Vagina (tissue), 2 donors: Measurements from ENCODE around the gene NRL.

ENCODE experiments used
- CTCF ChIP-seq, 3 experiments: fragments of 450-650 bp in 2 of 3; fragments of 200-600 bp in 1 of 3; sonication (generic) in 1 of 3; IDR thresholded peaks; one replicate each; pipeline ENCODE4 v1.5.1; 2017 to 2019; ENCODE audit warnings: antibody characterized with exemption in 3 of 3, mild to moderate bottlenecking in 2 of 3, moderate library complexity in 2 of 3
- POLR2A ChIP-seq, 2 donors: fragments of 450-650 bp; IDR thresholded peaks; one replicate each; pipeline ENCODE4 v1.6.1; 2017; ENCODE audit warnings: antibody characterized with exemption in 2 of 2, mild to moderate bottlenecking in 2 of 2, moderate library complexity in 2 of 2

DNA sequence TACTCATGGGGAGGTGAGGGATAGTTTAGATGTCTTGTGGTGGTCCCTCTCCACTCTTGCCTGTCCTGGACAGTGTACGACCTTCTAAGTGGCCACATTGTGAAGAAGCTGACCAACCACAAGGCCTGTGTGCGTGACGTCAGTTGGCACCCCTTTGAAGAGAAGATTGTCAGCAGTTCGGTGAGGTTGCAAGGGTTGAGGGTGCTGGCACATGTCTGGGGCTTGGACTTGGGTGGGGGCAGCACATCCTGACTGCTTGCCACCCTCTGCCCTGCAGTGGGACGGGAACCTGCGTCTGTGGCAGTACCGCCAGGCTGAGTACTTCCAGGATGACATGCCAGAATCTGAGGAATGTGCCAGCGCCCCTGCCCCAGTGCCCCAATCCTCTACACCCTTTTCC is 8.1 kb upstream of the NRL start:
- no peak for TF ChIP-seq CTCF (IDR thresholded peaks at IDR 0.05)
- no peak for TF ChIP-seq POLR2A (IDR thresholded peaks at IDR 0.05)
